Activated CD8-positive, alpha-beta memory T cell treated with anti-CD3 and anti-CD28 coated beads for 48 hours (primary cell): ENCODE results near the gene DMRTC2.
"Not testable (repeated sequence)": the region's sequence is repeated elsewhere in the genome, so short reads cannot be mapped to it uniquely, and the experiment has no call there.

Source experiments
- DNase-seq, 3 experiments: peaks; one replicate each; pipeline ENCODE4 v3.0.0-alpha.2; 2020; ENCODE audit warnings: low read depth in 2 of 3, low spot score in 2 of 3

The DMRTC2 gene

GRCh38 chr19:41870401-41870873 lies 25.6 kb downstream of the DMRTC2 start:
- no peak for DNase-seq

GRCh38 chr19:41871573-41872383 lies 26.9 kb downstream of the DMRTC2 start:
- DNase-seq = peak in 1 of 3 experiments; percentile 59

GRCh38 chr19:41872384-41872774 lies 27.5 kb downstream of the DMRTC2 start:
- no peak for DNase-seq

GRCh38 chr19:41872775-41873647 lies 28.2 kb downstream of the DMRTC2 start:
- no peak for DNase-seq

- not testable (repeated sequence) for DNase-seq
Measured at GRCh38 chr19:41875973-41876372, 31.1 kb downstream of the DMRTC2 start.

GRCh38 chr19:41876847-41877832 lies 32.3 kb downstream of the DMRTC2 start, which contains the start of gene CD79A:
Gene CD79A, plus strand, starts transcription at chr19:41877279. Its CDS starts 26 bp downstream, at chr19:41877305.
- DNase-seq = no peak

DNA sequence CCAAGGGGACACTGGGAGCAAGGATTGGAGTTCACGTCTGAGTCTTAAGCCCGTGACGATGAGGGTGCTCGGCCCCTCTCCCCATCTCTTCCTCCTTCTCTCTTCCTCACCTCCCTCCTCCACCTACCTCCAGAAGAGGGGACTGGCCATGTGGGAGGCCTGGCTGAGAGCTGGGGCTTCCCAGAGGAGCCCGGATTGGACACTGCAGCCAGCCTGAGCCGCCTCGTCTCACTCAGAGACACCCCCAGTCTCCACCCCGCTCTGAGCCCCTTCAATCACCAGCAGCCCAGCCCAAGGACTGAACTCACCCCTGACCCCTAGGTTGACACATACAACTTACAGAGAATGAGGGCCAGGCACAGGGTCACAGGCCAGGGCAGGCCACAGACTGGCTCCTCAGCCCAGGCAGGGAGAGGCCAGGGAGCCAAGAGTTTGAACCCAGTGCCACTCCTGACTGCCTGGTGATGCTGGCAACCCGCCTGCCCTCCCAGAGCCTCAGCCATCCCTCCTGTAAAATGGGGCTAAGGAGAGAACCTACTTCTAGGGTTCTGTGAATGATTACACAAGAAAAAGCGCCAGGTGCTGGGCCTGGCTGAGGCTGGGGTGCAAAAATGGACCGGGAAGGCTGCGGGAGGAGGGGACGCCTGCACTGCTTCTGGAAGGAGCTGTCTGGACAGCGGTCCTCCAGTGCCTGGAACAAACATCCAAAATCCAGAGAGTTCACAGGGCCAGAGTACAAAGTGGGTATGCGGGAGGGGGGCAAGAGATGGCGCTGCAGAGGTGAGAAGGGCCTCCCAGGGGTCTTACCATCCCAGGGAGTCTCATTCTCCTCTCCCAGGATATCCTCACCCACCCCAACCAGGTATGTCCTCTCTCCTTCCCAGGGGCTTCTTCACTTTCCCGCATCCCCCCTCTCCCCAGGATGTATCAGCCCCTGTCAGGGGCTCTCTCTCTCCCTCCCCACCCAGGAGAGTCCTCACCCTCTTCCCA lies 33.4 kb downstream of the DMRTC2 start:
- DNase-seq = no peak

GRCh38 chr19:41879080-41879479 lies 34.2 kb downstream of the DMRTC2 start:
- no peak for DNase-seq

- no peak for DNase-seq
Measured at GRCh38 chr19:41879670-41880328, 35.0 kb downstream of the DMRTC2 start.

- no peak for DNase-seq
Measured at GRCh38 chr19:41880329-41880708, 35.5 kb downstream of the DMRTC2 start.

DNA sequence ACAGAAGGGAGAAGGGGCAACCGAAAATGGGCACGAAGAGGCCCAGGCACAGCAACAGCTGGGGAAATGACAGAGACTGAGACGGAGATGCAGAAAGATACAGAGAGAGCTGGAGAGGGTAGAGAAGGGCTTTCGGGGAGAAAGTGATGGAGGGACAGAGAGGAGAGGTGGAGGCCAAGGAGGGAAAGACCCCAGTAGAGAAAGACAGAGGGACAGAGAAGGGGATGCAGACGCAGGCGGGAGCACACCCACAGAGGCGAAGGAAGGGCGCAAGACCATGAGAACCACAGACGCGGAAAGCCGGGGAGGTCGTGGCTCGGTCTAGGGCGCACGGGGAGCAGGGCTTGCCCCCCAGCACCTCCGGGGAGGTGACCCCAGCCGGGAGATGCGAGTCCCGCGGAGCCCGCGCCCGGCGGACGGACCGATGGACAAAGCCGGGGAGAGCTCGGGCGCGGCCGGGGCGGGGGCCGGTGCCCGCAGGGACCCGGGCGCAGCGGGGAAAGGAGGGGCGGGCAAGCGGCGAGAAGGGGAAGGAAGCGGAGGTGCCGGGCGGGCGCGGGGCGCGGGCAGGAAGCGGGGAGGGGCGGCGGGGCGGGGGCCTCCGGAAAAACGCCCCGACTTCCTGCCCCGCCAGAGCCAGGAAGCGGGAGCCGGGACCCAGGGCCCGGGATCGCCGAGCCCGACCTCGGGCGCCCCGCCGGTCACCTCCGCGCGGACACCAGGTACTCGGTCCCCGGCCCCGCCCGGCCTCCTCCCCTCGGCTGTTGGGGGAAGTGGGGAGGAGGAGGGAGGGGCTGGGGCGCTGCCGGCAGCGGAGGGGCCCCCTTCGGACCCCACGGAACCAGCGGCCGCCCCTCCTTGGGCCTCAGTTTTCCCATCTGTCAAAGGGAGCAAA lies 38.0 kb downstream of the DMRTC2 start, which contains the start of gene ARHGEF1:
Gene ARHGEF1, plus strand, starts transcription at position 617 of the 895 bp plus-strand sequence. CDS start 4,899 bp downstream, outside the sequence.
- no peak for DNase-seq

- no peak for DNase-seq
Measured at GRCh38 chr19:41883463-41883820, 38.6 kb downstream of the DMRTC2 start.

DNA sequence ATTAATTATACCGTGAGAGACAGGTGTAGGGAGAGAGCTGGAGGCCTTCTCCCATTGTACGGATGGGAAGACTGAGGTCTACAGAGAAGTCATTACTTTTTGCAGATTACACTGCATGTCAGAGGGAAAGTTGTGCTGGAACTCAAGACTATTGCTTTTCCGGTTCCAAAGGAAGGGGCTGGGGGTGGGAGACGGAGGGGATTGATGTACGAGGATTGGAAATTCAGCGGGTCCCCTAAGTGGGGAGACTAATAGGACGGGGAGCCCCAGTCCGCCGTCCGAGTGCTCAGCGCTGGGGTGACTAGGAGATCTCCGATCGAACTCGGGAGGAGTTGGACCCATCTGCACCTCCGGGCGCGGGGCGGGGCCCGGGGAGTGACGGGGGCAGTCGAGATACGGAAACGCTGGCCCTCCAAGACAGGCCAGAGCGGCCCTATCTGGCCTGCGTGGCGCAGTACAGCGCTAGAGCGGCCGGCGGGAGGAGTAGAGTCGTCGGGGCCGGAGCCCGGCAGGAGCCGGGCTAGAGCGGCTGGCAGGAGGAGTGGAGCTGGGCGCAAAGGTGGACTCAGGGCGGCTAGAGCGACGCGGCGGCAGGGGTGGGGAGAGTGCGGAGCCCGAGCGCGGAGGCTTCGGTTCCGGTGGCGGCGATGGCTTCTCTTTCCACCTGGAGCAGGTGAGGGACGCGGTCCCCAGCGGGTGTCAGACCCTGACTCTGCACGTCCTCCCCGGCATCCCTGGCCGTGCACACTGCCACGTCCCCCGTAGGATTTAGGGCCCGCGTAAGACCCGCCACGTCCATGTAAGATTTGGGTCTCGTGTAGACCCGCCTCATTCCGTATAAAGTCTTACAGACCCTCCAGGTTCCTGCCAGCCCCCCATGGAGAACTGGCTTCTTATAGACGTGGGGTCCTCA lies 39.2 kb downstream of the DMRTC2 start:
- peak; percentile 80 to 88 (median 83) for DNase-seq

GRCh38 chr19:41886761-41887710 lies 42.2 kb downstream of the DMRTC2 start:
- DNase-seq = no peak

DNA sequence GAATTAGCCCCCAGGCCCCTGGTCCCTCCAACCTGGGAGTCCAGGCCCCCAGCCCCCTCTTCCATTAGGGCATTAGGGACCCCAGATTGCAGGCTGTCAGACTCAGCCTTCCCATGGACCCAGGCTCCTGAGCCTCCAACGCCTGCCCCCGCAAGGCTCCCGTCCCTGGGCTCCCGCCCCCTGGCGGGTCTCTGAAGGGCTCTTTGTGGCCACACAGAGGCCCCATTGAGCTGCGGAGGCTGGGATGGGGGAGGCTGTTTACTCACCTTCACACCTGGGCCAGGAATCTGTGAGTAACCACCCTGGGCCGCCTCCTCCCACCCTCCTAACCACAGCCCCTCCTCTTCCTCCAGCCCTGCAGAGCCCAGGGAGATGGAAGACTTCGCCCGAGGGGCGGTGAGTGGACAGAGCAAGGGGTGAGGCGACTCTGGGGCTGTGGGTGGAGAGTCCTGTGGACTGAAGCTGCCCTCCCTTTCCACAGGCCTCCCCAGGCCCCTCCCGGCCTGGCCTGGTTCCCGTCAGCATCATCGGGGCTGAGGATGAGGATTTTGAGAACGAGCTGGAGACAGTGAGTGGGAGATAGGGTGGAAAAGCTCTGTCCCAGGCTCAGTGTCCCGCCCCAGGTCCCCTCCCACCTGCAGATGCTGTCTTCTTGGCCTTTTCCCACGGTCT lies 43.0 kb downstream of the DMRTC2 start:
- peak; percentile 66 to 80 (median 79) for DNase-seq
